GM12865 (cell line): ENCODE data around the gene SLC38A4.
A peak's percentile ranks its signal among the peaks of the same experiment; 100 is the strongest.

Experiments
- DNase-seq: peaks from one replicate; pipeline ENCODE4 v3.0.0; 2010; ENCODE audit warnings: low read depth
- H3K4me3 ChIP-seq: 2 replicates; pipeline ENCODE4 v1.5.1; 2011; ENCODE audit warnings: mild to moderate bottlenecking, low read depth, low read length, control low read depth
- CTCF ChIP-seq: IDR thresholded peaks from 2 replicates; pipeline ENCODE4 v1.5.1; 2011; ENCODE audit warnings: low read length, control low read depth, low read depth, inconsistent platforms; ENCODE audit not compliant: insufficient read depth; ENCODE audit errors: missing control alignments

SLC38A4 gene

GRCh38 chr12:46790066-46790465 is 35.7 kb downstream of the SLC38A4 start:
- peak; percentile 28 for DNase-seq
- H3K4me3 ChIP-seq, result no peak overlapping the region
- TF ChIP-seq CTCF, result no peak

- no peak overlapping the region for H3K4me3 ChIP-seq
- DNase-seq, result no peak
- TF ChIP-seq CTCF, result no peak
Measured at GRCh38 chr12:46788072-46788887, 37.5 kb downstream of the SLC38A4 start.

- DNase-seq, result no peak
- H3K4me3 ChIP-seq, result no peak overlapping the region
- no peak for TF ChIP-seq CTCF
Measured at GRCh38 chr12:46787496-46788055, 38.2 kb downstream of the SLC38A4 start.

GRCh38 chr12:46786774-46787173 is 39.0 kb downstream of the SLC38A4 start:
- no peak overlapping the region for H3K4me3 ChIP-seq
- no peak for TF ChIP-seq CTCF
- DNase-seq, result no peak

- no peak for TF ChIP-seq CTCF
- DNase-seq, result no peak
- no peak overlapping the region for H3K4me3 ChIP-seq
Measured at GRCh38 chr12:46785382-46785781, 40.4 kb downstream of the SLC38A4 start.

GRCh38 chr12:46783871-46784270 is 41.9 kb downstream of the SLC38A4 start:
- no peak for DNase-seq
- no peak for TF ChIP-seq CTCF
- no peak overlapping the region for H3K4me3 ChIP-seq

GRCh38 chr12:46779879-46780278 is 45.9 kb downstream of the SLC38A4 start:
- no peak for TF ChIP-seq CTCF
- no peak for DNase-seq
- no peak overlapping the region for H3K4me3 ChIP-seq
